ENCODE measurements around the gene SLC10A6.

The SLC10A6 gene

DNA sequence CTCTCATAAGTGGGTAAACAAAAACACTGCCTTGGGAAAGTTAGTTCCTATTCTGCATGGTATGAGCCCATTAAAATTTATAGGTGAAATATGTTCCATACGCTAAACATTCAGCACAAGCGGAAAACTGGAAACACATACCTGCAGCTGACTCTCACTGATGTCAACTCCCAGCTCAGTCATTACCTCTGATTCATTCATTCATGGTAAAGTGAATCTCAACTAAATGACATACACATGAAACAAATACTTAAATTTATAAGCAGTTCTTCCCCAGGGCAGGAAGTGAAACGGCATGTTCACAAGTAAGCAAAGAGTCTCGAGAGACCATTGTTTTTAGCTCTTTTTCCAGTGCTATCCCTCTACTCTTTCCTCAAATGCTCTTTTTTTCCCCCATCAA is 1.6 kb downstream of the SLC10A6 start:
- no peak for FAIRE-seq

DNA sequence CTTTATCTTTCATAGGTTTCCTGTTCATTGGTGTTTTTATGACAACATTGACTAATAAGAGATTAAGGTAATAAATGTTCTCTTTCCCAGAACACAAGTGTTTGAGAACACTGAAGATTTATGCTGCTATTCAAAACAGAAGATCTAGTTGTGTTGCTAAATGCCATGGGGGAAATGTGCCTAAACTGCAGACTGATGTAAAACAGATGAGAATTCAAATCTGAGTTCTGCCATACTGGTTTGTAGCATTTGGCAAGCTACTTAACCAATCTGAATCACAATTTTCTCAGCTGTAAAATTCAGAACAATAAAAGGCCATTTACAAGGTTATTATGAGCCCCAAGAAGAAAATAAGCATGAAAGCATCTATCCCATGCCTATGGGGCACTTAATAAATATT is 2.3 kb downstream of the SLC10A6 start:
- FAIRE-seq: no peak

DNA sequence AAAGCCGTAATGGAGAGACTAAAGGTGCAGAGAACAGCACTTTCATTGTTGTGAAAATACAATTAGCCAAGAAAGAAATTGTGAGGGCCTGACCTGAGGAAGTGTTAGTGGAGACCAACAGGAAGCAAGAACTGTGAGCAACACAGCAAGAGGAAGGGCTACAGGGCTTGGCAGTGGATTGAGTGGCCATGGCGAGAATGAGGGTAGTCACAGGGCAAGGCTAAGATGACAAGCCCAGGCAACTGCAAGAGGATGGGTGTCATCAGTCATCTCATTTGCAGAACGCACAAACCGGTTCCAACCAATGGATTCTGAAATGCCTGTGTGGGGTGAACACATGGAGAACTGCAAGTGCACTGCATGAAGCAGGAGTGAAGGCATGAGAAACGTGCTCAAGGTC is 3.6 kb downstream of the SLC10A6 start:
- no peak for FAIRE-seq

DNA sequence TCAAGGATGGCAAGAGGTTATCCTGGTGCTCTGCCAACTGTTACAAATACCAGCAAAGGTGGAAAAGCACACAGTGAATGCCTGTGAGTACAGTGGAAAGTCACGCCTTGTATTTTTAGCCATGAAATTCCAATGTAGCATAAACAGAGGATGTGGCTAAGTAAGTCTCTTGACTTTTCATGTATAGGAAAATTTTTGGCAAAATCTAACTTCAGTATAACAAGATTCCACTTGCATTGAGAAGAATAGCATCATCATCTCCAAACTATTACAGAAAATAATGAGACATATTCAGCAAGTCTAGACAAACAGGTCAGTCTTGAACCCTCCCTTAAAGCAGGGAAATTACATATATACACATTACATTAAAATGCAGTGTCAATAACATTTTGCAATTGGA is 7.9 kb downstream of the SLC10A6 start:
- FAIRE-seq: no peak

DNA sequence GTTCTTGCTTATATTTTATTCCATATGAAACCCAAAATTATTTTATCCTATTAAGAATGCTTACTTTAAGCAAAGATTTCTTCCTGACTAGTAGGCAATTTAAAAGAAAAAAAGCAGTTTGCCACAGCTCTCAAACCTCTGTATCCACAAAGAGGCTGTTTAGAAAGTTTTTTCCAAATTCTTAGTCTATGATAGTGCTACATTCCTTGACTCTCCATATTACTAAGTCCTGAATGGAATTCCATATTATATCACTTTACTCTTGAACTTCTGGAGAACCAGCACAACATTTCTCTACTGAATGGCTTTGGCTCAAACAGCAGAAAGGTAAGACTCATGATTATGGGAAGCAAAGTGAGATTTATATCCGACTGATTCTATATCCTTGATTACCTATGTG is 8.3 kb downstream of the SLC10A6 start:
- FAIRE-seq: no peak

- no peak for FAIRE-seq
Measured at GRCh38 chr4:86837691-86838503, 11.3 kb downstream of the SLC10A6 start.

GRCh38 chr4:86835677-86836076 is 13.5 kb downstream of the SLC10A6 start:
- no peak for FAIRE-seq

DNA sequence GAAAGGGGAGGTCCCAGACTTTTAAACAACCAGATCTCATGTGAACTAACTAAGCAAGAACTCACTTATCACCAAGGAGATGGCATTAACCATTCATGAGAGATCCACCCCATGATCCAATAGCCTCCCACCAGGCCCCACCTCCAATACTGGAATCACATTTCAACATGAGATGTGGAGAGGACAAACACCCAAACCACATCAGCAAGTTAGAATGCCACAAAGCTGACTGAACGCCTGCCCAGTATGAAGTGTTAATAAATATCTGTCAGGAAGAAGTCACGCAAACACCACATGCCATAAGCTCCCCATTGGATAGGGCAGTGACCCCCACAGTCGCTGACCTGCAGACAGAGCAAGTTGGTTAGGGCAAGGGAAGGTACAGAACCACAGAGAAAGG is 14.3 kb downstream of the SLC10A6 start:
- FAIRE-seq: no peak

- FAIRE-seq: no peak
Measured at GRCh38 chr4:86833615-86834014, 15.6 kb downstream of the SLC10A6 start.

DNA sequence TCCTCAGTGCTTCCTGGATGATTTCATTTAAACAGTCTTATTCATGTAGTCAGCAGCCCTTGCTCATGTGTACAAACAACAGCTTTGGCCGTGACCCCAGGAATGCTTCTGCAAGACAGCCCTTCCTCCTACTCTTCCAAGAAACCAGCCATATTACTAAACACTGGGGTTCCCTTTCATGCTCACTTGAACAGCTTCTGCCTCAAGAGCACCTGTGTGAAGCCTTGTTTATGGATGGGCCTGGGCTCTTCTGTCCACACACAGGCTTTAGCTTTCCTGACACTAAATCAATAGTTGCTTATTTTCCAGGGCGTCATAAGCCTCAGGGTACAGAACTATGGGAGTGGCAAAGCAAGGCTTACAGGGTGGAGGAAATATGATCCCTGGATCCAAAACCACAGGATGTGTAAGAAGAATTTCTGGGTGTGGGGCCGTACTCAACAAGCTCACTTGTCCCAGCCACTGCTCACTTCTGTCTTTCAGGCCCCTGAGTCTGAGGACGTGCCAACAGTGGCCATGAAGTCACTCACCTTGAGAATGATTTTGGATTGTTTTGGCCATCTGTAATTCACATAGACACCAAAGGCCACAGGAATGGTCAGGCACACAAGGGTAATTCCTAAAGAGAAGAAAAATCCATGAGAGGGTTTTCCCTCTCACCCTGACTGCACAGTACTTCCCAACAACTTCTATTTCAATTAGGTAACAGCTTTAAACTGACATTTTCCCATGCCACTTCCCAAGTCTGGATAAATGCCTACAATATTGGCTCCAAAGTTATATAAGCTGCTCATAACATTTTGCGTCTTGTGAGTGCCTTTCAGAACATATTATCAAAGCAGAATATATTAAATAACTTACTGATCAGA is 17.7 kb downstream of the SLC10A6 start:
- FAIRE-seq: no peak

DNA sequence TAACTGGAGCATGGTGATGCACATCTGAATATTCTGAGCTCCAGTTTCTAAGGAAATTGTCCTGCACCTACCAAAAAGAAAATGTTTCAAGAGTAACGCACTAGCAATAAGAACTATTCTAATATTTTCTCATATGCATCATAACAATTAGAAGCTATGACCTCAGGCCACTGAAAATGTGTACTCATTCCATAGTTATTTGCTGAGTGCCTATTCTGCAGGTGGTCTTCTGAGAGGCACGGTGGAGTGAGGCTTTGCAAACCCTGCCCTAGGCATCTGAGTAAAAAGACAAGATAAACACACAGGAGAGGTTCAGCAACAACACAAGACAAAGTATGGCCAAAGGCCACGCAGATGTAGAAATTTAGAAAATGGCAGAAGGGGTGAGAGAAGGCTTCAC is 23.7 kb downstream of the SLC10A6 start:
- no peak for FAIRE-seq

GRCh38 chr4:86822136-86822535 is 27.0 kb downstream of the SLC10A6 start:
- FAIRE-seq: no peak

- no peak for FAIRE-seq
Measured at GRCh38 chr4:86821151-86821550, 28.0 kb downstream of the SLC10A6 start.

- no peak for FAIRE-seq
Measured at GRCh38 chr4:86819561-86819960, 29.6 kb downstream of the SLC10A6 start.

DNA sequence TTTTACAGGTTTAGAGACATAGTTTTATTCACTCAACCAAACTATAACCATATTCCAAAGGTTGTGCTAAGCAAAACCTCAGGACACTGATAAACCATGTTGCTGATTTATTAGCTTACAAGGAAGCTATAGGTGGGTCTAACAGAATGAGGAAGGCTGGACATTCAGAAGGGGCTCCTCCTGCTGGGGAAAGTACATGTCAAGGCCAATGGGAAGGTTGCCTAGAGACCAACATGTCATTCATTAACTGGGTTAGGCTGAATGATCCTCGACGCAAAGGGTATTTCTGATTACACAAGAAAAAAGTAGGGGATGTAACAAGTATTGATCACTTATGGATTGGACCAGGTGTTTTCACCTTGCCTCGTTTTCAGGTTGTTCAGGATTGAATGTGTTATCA is 30.3 kb downstream of the SLC10A6 start:
- no peak for FAIRE-seq

GRCh38 chr4:86818211-86818610 is 31.0 kb downstream of the SLC10A6 start:
- no peak for FAIRE-seq

GRCh38 chr4:86816501-86817273 is 32.5 kb downstream of the SLC10A6 start:
- no peak for FAIRE-seq

DNA sequence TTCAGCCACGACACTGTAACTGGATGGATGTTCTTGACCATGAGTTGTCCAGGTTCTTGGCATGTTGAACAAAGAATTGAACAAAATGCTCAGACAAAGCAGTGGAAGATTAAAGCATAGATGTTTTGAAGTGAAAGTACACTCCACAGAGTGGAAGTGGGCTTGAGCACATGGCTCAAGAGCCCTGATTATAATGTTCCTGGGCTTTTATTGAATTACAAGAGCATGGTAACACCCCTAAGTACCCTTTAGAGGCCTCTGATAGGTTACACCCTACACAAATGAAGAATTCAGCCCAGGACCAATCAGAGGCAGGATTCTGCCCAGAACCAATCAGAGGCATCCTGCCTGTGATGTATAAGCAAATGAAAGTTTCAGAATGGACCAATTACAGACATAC is 33.5 kb downstream of the SLC10A6 start:
- no peak for FAIRE-seq

- FAIRE-seq: no peak
Measured at GRCh38 chr4:86810847-86811246, 38.3 kb downstream of the SLC10A6 start.

DNA sequence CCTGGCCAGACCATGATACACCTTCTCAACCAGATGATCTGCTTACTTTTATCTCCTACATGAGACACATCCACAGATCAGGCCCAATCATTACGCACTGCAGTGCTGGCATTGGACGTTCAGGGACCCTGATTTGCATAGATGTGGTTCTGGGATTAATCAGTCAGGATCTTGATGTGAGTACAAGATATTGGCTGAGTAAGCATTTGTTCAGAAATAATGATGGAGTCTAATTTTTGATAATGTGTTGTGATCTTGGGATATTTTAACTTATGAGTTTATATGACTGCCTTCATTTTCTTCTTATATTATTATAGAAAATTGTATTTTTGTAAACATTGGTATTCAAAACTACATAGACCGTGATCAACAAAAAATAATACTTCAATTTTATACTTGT is 39.4 kb downstream of the SLC10A6 start:
- no peak for FAIRE-seq

DNA sequence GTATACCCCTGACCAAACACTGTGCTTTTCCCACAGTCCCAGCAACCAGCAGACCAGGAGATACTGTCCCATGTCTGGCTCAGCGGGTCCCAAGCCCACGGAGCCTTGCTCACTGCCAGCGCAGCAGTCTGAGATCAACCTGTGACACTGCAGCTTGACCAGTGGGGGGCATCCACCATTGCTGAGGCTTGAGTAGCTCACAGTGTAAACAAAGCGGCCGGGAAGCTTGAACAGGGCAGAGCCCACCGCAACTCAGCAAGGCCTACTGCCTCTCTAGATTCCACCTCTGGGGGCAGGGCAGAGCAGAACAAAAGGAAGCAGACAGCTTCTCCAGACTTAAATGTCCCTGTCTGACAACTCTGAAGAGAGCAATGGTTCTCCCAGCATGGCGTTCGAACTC is 58.1 kb downstream of the SLC10A6 start:
- no peak for FAIRE-seq

GRCh38 chr4:86788826-86789225 is 60.4 kb downstream of the SLC10A6 start:
- FAIRE-seq: no peak

DNA sequence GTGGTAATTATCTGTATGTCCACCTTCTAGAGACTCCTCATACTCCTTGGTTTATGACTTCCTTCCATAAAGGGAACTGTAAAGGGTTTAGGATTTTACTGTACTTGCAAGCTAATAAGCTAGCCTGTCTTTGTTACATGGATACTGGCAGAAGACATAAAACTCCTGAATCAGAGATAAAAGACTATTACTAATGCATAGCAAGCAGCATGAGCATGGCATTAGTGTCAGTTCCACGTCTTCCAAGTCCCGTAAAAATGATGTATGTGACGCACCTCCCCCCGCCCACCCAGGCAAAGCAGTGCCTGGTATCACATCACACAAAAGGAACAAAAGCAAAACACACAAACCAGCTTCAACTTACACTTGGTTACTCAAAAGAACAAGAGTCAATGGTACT is 71.0 kb downstream of the SLC10A6 start:
- FAIRE-seq: no peak
